Fibroblast of skin of right biceps (primary cell): ENCODE results near the gene PTH1R.

Source experiments
- DNase-seq: peaks from one replicate; pipeline ENCODE4 v3.0.0-alpha.2; 2013

The PTH1R gene

GRCh38 chr3:46850468-46850779 is 27.1 kb upstream of the PTH1R start:
- DNase-seq: no peak

GRCh38 chr3:46851364-46852333 is 25.9 kb upstream of the PTH1R start:
- no peak for DNase-seq

GRCh38 chr3:46852334-46852720 is 25.2 kb upstream of the PTH1R start:
- DNase-seq: no peak

GRCh38 chr3:46852839-46853355 is 24.6 kb upstream of the PTH1R start:
- DNase-seq: no peak

GRCh38 chr3:46853441-46854415 is 23.8 kb upstream of the PTH1R start:
- no peak for DNase-seq

- DNase-seq: no peak
Measured at GRCh38 chr3:46854555-46854991, 22.9 kb upstream of the PTH1R start.

GRCh38 chr3:46856576-46857471 is 20.7 kb upstream of the PTH1R start:
- no peak for DNase-seq

- no peak for DNase-seq
Measured at GRCh38 chr3:46857485-46858341, 19.8 kb upstream of the PTH1R start.

GRCh38 chr3:46858456-46858855 is 19.1 kb upstream of the PTH1R start:
- no peak for DNase-seq

GRCh38 chr3:46859001-46859710 is 18.4 kb upstream of the PTH1R start:
- DNase-seq: no peak

- DNase-seq: no peak
Measured at GRCh38 chr3:46860017-46860809, 17.3 kb upstream of the PTH1R start.

- no peak for DNase-seq
Measured at GRCh38 chr3:46860810-46861604, 16.5 kb upstream of the PTH1R start.

GRCh38 chr3:46861605-46862368 is 15.7 kb upstream of the PTH1R start:
- DNase-seq: no peak

GRCh38 chr3:46862369-46863025 is 15.0 kb upstream of the PTH1R start:
- DNase-seq: no peak

GRCh38 chr3:46863261-46863782 is 14.2 kb upstream of the PTH1R start, which contains the start of gene MYL3:
MYL3 (minus strand) TSS chr3:46863444; CDS start chr3:46863390, 54 bp downstream.
- DNase-seq: no peak

GRCh38 chr3:46864061-46864881 is 13.2 kb upstream of the PTH1R start:
- no peak for DNase-seq
